ENCODE data around the gene SLC25A48. TPM values are rescaled to one million over a fixed set of nuclear protein-coding genes. Genes with fewer than 3 reads are reported as not detected.
"Not testable (repeated sequence)": the region's sequence is repeated elsewhere in the genome, so short reads cannot be mapped to it uniquely, and the experiment has no call there.

SLC25A48 gene
- total RNA-seq, 2 donors from 2014 or later = 0.78 to 2.8 TPM

- TF ChIP-seq CTCF (IDR thresholded peaks at IDR 0.05) = no peak
- Histone ChIP-seq H3K4me1 (ENCODE audit: control insufficient read depth in 1 of 2, low read depth in 2 of 2) (no peaks in the 10 kb centered on the region), H3K36me3 (no peaks in the 10 kb centered on the region), H3K27me3 (replicated peaks; ENCODE audit: insufficient read depth) (no peaks in the 10 kb centered on the region), H3K9me3 (no peaks in the 10 kb centered on the region), H3K27ac (no peak overlapping the region), H3K4me3 (no peak overlapping the region)
- ATAC-seq (ENCODE audit: insufficient number of reproducible peaks, low FRiP score, low read depth) (no peak), DNase-seq (ENCODE audit: low spot score) (no peak)
Measured at GRCh38 chr5:135851186-135851914, 16.9 kb downstream of the SLC25A48 start.

GRCh38 chr5:135851915-135852845 is 17.7 kb downstream of the SLC25A48 start:
- Histone ChIP-seq H3K4me3 (no peak overlapping the region), H3K27ac (no peak overlapping the region), H3K36me3 (no peaks in the 10 kb centered on the region), H3K4me1 (ENCODE audit: control insufficient read depth in 1 of 2, low read depth in 2 of 2) (no peaks in the 10 kb centered on the region), H3K27me3 (replicated peaks; ENCODE audit: insufficient read depth) (no peaks in the 10 kb centered on the region), H3K9me3 (no peaks in the 10 kb centered on the region)
- no peak for ATAC-seq (ENCODE audit: insufficient number of reproducible peaks, low FRiP score, low read depth)
- TF ChIP-seq CTCF (IDR thresholded peaks at IDR 0.05) = no peak
- no peak for DNase-seq (ENCODE audit: low spot score)

- no peak overlapping the region for H3K27ac ChIP-seq
- ATAC-seq (ENCODE audit: insufficient number of reproducible peaks, low FRiP score, low read depth) = no peak
- no peaks in the 10 kb centered on the region for H3K27me3 ChIP-seq (replicated peaks; ENCODE audit: insufficient read depth)
- TF ChIP-seq CTCF (IDR thresholded peaks at IDR 0.05) = no peak
- H3K36me3 ChIP-seq = no peaks in the 10 kb centered on the region
- no peak for DNase-seq (ENCODE audit: low spot score)
- H3K9me3 ChIP-seq = no peaks in the 10 kb centered on the region
- H3K4me3 ChIP-seq = no peak overlapping the region
- no peaks in the 10 kb centered on the region for H3K4me1 ChIP-seq (ENCODE audit: control insufficient read depth in 1 of 2, low read depth in 2 of 2)
Measured at GRCh38 chr5:135857630-135858311, 23.3 kb downstream of the SLC25A48 start.

GRCh38 chr5:135859186-135859585 is 24.7 kb downstream of the SLC25A48 start:
- H3K4me1 ChIP-seq (ENCODE audit: control insufficient read depth in 1 of 2, low read depth in 2 of 2); ATAC-seq (ENCODE audit: insufficient number of reproducible peaks, low FRiP score, low read depth); H3K9me3 ChIP-seq; H3K4me3 ChIP-seq; H3K27ac ChIP-seq; DNase-seq (ENCODE audit: low spot score); H3K36me3 ChIP-seq; H3K27me3 ChIP-seq (replicated peaks; ENCODE audit: insufficient read depth): not testable (repeated sequence)

GRCh38 chr5:135859641-135860040 is 25.2 kb downstream of the SLC25A48 start:
- ATAC-seq (ENCODE audit: insufficient number of reproducible peaks, low FRiP score, low read depth) (no peak), DNase-seq (ENCODE audit: low spot score) (no peak)
- no peak overlapping the region for H3K4me3 ChIP-seq
- no peaks in the 10 kb centered on the region for H3K36me3 ChIP-seq
- no peaks in the 10 kb centered on the region for H3K27me3 ChIP-seq (replicated peaks; ENCODE audit: insufficient read depth)
- no peak for TF ChIP-seq CTCF (IDR thresholded peaks at IDR 0.05)
- H3K27ac ChIP-seq = no peak overlapping the region
- H3K4me1 ChIP-seq (ENCODE audit: control insufficient read depth in 1 of 2, low read depth in 2 of 2) = no peaks in the 10 kb centered on the region
- H3K9me3 ChIP-seq = no peaks in the 10 kb centered on the region
